PFSK-1 (cell line): Measurements from ENCODE around the gene RRP1.

Source experiments
- FOXP2 ChIP-seq: optimal IDR thresholded peaks from 2 replicates; pipeline ENCODE3; 2011; ENCODE audit warnings: borderline replicate concordance, control low read depth, inconsistent platforms; ENCODE audit not compliant: insufficient read depth; ENCODE audit errors: extremely low read length, extremely low read depth
- POLR2AphosphoS5 ChIP-seq: IDR thresholded peaks from 2 replicates; pipeline ENCODE4 v1.6.1; 2012; ENCODE audit warnings: low read depth, mild to moderate bottlenecking, control low read depth, low read length, moderate library complexity
- REST ChIP-seq, 2 experiments: IDR thresholded peaks; 2 replicates each; pipeline versions ENCODE4 v1.6.1 to v1.8.0; 2011 to 2012; ENCODE audit warnings: low read depth in 2 of 2, low read length in 2 of 2, control low read depth in 1 of 2, inconsistent platforms in 1 of 2, mild to moderate bottlenecking in 1 of 2, moderate library complexity in 1 of 2; ENCODE audit not compliant: insufficient read depth in 1 of 2
- SIN3A ChIP-seq: IDR thresholded peaks from 2 replicates; pipeline ENCODE4 v1.6.1; 2012; ENCODE audit warnings: mild to moderate bottlenecking, low read length, moderate library complexity, borderline replicate concordance; ENCODE audit not compliant: insufficient read depth
- TAF1 ChIP-seq: IDR thresholded peaks from 2 replicates; pipeline ENCODE4 v1.6.1; 2012; ENCODE audit warnings: low read length, control low read depth, borderline replicate concordance; ENCODE audit not compliant: insufficient read depth

DNA sequence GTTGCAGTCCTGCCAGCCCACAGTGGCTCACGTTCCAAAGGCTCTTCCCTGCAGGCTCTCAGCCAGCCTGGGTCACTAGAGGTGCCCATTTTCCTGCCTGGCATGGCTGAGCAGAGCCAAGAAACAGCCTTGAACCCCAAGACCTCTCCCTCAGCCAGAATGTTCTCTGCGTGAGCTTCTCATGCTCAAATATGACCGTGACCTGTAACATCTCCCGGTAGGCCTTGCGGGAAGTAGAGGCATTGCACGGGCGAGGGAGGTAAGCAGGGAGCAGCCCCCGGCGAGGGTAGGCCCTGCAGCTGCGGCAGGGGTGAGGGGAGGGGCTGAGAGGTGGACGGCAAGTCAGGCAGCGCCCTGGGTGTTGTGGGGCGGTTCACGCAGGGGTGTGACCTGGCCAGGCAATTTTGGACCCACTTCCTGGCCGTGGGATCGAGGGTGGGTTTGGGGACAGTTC is 20.0 kb downstream of the RRP1 start:
- TF ChIP-seq POLR2AphosphoS5 (no peak), REST (IDR thresholded peaks at IDR 0.05; ENCODE audit: insufficient read depth in 1 of 2, low read depth in 2 of 2, low read length in 2 of 2) (no peak), FOXP2 (no peak), TAF1 (no peak), SIN3A (no peak)
